ENCODE measurements around the gene RTL1.

- TF ChIP-seq, protein P1, sequence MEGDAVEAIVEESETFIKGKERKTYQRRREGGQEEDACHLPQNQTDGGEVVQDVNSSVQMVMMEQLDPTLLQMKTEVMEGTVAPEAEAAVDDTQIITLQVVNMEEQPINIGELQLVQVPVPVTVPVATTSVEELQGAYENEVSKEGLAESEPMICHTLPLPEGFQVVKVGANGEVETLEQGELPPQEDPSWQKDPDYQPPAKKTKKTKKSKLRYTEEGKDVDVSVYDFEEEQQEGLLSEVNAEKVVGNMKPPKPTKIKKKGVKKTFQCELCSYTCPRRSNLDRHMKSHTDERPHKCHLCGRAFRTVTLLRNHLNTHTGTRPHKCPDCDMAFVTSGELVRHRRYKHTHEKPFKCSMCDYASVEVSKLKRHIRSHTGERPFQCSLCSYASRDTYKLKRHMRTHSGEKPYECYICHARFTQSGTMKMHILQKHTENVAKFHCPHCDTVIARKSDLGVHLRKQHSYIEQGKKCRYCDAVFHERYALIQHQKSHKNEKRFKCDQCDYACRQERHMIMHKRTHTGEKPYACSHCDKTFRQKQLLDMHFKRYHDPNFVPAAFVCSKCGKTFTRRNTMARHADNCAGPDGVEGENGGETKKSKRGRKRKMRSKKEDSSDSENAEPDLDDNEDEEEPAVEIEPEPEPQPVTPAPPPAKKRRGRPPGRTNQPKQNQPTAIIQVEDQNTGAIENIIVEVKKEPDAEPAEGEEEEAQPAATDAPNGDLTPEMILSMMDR (IDR thresholded peaks at IDR 0.05) = no peak
- TF ChIP-seq POLR2AphosphoS5 (IDR thresholded peaks at IDR 0.05) = no peak
These were observed 2.9 kb upstream of the RTL1 start for GRCh38 chr14:100906420-100906819.

Measured in gastroesophageal sphincter (tissue), 3 donors.